NCI-H1694 (cell line): ENCODE results near the gene TERT.
"Not testable (repeated sequence)": the region's sequence is repeated elsewhere in the genome, so short reads cannot be mapped to it uniquely, and the experiment has no call there.

Source experiments
- DNase-seq: peaks from one replicate; lab custom pipeline; 2025; lab: John Stamatoyannopoulos, UW

The TERT gene

DNA sequence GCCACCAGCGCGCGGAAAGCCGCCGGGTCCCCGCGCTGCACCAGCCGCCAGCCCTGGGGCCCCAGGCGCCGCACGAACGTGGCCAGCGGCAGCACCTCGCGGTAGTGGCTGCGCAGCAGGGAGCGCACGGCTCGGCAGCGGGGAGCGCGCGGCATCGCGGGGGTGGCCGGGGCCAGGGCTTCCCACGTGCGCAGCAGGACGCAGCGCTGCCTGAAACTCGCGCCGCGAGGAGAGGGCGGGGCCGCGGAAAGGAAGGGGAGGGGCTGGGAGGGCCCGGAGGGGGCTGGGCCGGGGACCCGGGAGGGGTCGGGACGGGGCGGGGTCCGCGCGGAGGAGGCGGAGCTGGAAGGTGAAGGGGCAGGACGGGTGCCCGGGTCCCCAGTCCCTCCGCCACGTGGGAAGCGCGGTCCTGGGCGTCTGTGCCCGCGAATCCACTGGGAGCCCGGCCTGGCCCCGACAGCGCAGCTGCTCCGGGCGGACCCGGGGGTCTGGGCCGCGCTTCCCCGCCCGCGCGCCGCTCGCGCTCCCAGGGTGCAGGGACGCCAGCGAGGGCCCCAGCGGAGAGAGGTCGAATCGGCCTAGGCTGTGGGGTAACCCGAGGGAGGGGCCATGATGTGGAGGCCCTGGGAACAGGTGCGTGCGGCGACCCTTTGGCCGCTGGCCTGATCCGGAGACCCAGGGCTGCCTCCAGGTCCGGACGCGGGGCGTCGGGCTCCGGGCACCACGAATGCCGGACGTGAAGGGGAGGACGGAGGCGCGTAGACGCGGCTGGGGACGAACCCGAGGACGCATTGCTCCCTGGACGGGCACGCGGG, at the start of gene TERT:
TERT (minus strand) TSS at position 234 of the 815 bp plus-strand sequence; CDS start at position 155, 79 bp downstream.
- no peak for DNase-seq

DNA sequence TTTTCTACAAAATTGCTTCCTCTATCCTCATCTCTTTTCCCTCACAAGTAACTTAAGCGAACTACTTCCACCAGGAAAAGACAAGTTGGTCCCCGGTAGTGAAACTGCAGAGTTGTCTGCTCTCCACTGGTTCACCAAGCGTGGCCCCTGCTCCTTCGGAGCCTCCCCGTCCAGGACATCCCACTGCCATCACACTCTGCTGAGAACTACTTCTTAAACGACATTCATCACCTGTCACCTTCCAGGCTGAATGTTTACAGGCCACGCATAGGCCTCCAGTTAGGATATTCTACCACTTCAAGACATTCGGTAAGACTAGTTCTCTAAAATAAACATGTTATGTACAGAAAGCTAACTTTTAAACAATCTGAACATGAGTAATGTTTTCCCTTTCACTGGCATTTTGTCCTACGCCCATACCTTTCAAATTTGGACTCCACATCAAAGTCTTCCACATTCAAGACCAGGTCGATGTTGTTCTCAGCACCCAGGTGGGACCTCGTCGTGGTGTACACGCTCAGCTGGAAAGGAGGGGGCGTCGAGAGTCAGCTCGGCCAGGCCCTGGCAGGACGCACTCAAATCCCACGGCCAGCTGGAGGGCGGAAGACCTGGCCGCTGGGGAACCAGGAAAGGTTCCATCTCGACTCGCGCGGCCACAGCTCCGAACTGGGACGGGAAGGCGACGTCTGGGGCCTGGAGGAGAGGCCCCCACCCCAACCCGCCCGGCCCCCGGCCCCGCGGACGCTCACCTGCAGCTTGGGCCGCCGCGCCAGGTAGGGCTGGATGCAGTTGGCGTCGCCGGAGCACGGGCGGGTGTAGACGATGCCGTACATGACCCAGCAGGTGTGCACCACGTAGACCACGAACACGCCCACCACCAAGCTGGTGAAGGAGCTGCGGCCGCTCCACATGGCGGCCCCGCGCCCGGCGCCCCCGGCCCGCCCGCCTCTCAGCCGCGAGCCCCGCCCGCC, 49.3 kb upstream of the TERT start:
- no peak for DNase-seq

DNA sequence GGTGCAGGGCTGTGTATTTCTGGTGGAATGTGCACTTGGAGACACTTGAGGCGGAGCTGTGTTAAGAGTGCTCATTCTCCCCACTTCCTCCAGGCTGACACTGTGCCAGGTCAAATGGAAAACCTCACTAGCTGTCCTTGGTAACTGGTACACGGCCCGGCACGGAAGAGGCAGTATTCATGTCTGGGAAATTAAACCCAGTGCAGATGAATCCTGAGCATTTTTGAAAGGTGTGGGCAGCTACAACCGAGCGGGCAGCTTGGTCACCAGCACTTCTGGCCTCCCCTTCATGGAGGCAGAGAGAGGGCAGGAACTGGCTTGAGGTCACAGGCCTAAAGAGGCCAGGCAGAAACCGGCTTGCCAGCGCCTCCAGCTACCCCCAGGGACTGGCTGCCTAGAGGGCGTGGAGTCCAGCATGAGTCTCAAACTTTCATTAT, 48.5 kb upstream of the TERT start:
- no peak for DNase-seq

DNA sequence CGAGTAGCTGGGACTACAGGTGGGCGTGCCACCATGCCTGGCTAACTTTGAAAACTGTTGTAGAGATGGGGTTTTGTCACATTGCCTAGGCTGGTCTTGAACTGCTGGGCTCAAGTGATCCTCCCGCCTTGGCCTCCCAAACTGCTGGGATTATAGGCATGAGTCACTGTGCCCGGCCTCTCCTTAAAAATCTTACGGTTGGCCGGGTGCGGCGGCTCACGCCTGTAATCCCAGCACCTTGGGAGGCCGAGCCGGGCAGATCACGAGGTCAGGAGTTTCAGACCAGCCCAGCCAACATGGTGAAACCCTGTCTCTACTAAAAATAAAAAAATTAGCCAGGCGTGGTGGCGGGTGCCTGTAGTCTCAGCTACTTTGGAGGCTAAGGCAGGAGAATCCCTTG, 47.8 kb upstream of the TERT start:
- DNase-seq = not testable (repeated sequence)

DNA sequence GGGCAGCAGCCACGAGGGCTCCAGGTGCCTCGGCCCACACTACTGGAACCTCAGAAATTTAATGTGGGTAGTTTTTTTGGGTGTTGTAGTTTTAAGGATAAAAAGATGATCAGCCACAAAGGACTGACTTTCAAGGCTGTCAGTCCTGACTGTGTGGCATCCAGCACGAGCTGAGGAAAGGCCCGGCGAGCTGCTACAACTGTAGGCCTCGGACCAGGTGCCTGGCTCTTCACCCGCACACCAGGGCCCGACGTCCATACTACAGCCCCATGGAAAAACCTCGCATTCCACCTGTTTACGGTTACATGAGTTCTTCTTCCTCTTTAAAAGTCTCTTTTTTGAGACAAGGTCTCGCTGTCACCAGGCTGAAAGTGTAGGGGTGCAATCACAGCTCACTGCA, 47.4 kb upstream of the TERT start:
- no peak for DNase-seq

DNA sequence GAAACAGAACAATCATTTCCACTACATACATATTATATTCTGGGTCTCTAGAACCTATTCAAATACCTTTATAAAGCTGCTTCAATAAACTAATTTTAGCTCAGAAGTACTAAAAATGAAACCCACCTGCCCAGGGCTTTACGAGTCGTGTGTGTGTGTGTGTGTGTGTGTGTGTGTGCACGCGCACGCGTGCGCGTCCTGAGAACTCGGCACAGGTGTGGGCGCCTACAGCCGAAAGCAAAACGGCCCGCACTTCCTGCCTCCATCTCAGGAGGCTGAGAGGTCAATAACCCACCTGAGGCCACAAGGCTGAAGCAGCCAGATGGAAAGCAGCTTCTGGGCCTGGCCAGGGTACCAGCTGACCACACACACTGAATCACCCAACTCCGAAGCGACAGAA, 47.0 kb upstream of the TERT start:
- DNase-seq = no peak

DNA sequence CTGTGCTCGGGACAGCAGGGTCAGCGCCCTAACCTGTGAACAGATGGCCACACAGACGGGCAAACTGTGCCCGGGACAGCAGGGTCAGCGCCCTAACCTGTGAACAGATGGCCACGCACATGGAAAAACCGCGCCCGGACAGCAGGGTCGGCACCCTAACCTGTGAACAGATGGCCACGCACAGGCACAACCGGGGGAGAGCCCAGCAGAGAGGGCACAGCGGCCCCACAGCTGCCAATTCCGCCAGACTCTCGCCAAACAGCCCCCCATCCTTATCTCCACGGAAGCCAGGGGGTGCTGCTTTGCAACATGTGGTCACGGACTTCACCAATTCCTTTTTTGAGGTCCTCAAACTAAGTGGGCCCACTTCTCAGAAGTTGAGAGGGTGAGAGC, 44.9 kb upstream of the TERT start:
- not testable (repeated sequence) for DNase-seq

DNA sequence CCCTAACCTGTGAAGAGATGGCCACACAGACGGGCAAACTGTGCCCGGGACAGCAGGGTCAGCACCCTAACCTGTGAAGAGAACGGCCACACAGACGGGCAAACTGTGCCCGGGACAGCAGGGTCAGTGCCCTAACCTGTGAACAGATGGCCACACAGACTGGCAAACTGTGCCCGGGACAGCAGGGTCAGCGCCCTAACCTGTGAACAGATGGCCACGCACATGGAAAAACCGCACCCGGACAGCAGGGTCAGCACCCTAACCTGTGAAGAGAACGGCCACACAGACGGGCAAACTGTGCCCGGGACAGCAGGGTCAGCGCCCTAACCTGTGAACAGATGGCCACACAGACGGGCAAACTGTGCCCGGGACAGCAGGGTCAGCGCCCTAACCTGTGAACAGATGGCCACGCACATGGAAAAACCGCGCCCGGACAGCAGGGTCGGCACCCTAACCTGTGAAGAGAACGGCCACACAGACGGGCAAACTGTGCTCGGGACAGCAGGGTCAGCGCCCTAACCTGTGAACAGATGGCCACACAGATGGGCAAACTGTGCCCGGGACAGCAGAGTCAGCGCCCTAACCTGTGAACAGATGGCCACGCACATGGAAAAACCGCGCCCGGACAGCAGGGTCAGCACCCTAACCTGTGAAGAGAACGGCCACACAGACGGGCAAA, 44.4 kb upstream of the TERT start:
- not testable (repeated sequence) for DNase-seq

DNA sequence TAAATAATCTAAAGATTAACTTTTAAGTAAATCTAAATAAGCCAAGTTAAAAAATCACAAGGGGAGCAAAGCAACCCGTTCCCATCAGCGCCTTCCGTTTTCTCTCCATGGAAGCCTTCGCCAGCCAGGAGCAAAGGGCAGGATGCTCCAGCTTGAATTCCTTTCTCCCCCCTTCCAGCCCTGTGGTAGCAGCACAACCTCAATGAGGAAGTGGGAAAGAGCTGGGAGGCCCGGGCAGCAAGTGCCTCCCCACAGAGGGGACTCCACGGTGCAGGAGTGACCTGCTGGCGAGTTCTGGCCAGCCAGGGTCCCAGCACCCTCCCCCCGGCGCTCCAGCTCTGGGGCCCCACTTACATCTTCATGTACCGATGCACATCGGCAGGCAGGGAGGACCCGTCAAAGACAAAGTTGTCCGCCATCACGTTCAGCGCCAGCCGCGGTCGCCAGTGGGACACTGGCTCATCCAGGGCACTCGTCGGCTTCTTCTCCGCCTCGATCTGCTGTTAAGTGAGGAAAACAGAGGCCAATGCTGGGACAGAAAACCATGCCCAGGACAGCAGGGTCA, 43.7 kb upstream of the TERT start:
- no peak for DNase-seq

DNA sequence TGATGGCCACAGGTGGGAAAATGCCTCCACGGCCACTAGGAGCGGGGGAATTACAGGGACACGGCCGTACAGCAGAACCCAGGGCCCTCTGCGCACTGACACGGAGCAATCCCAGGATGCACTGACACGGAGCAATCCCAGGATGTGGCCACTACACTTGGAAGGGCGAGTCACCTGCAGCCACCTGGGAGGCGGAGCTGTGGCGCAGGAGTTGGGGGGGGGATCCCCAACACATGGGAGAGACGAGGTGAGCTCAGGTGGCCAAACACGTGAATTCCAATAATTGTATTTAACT, 43.3 kb upstream of the TERT start:
- DNase-seq = no peak

DNA sequence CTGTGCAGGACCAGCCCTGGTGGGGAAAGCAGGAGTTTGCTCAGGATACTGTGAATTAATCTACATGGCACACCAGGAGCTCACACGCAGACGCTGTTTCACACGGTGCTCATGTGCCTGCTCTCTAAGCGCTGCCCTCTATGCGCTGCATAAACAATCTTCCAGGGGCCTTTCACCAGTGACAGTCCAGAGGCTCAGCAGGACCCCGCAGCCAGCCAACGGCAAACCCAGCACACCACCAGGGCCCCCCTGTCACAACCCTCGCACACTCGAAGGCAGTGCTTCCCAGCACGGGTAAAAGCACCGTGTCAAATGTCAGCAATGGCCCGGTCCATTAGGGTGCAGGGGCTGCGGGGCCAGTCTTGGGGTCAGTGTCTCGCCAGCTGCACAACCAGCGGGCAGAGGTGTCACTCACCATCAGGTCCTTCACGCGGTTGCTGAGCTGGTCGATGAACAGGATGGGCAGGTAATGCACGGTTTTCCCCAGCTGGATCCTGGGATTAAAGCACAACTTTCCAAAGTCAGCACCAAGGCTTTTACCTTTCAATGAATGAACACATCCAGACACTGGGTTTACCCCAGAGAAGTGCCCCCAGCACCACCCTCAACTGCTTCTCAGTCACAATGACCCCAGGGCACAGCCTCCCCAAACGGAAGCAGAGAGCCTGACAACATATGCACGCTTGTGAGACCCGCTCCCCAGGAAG, 42.8 kb upstream of the TERT start:
- no peak for DNase-seq

DNA sequence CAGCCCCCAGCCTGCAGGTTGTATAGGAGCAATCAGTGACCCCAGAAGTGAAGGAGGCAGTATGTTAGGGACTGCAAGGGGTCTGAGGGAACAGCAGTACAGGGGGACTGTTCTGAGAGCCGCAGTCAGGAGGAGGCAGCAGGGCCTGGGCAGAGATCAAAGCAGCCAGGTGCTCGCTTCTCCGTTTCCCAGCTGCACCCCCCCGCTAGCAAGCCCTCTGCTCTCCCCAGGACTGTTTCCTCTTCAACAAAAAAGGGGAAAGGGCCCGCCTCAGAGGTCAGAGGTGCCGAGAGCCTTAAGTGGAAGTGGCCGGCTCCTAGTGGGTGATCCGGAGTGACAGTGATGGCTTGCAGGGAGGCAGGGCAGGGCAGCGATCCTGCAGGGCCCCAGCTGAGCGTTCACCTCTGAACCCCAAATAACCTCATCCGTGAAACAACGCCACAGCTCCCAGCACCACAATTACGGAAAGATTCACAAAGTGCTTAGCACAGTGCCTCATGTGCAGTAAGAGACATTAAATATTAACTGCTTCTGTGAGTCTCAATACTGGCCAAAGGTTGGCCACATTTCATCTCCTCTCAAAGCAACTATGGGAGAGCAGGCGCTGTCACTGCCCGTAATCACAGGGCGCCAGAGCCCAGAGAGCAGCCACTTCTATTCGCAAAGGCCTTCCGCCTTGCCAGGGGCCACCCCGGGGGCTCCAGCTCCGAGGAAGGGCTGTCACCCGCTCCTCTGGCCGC, 42.1 kb upstream of the TERT start:
- no peak for DNase-seq

DNA sequence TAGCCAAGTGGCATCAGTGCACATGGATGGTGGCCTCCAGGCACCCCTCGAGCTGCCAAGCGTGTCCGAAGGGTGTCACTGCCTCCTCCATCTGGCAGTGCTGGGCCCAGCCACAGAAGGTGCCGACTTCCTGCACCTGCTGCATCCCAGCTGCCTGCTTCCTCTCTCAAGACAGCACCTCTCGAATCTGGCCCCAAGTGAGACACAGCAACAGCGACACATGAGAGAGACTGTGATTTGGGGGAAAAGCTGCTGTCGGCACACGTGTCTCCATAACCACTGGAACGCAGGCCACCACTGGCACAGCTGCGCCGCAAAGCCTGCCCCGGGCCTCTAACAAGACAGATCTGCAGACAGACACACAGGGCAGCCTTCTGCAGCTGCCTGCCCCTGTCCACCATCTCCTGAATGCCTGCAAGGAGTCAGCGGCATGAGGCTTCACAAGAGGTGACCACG, 41.3 kb upstream of the TERT start:
- DNase-seq = no peak

DNA sequence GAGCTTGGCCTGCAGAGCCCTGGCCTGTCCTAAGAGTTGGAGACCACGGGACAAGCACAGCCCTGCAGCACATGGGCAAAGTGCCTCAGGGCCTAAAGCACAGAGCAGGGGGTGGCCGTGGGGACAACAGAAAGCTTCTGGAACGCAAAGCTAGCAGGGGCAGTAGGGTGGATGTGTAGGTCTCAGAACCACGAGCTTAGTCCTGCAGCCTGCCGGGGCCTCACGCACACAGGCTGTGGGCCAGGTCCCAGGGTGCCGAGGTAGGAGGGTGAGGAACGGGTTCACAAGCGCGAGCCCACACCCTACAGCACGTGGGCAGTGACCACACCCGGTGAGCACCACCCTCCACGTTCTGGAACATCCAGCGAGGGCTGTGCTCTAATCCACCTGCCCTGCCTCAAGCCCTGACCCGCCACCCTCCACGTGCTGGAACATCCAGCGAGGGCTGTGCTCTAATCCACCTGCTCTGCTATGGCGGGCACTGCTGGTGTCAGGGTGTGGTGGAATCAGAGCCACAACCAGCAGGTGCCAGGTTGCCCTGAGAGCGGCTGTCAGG, 40.8 kb upstream of the TERT start:
- DNase-seq = no peak

DNA sequence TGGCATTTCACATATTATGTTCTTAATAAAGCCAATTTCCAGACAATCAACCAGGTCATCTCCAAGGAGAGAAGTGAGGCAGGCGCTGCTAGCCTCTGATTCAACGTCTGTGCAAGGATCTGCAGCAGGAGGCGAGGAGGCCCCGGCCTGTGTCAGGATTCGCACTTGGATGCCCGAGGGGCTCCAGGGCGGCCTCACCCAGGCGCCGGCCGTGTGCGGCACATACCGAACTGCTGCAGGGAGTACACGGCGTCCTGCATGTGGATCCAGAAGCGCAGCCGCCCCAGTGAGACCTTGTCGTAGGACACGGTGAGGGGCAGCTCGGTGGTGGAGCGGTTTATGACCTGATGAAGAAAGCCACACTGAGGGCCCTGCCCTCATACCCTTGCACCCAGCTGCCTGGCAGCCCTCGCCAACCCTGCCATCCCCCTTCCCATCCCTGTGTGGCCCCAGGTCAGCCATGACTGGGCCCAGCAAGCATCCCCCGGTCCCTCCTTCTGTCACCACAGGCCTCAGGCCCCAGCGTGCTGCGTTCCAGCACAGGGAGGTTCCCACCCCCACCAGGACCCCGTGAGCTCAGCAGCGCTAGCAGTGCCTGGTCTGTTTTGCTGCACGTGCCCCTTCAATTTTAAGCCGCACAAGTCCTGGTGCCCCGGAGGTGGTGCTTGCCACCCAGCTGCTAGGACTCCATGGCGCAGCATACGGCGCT, 40.1 kb upstream of the TERT start:
- no peak for DNase-seq

DNA sequence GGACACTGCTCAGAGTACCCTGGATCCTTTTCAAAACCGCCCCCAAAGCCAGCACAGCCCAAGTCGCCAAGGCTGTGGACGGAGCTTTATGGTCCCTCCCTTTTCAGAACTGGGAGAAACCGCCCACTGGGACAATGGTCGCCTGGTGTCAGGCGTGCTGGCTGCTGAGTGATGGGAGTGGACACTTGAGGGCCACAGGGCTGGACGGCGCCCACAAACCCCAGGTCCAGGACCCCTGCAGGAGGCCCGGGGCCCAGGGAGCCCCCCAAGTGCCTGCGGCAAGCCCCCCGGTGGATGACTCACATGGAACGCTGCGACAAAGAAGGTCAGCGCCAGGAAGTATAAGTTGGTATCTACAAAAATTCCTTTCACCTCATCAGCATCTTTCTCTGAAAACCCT, 39.1 kb upstream of the TERT start:
- no peak for DNase-seq

DNA sequence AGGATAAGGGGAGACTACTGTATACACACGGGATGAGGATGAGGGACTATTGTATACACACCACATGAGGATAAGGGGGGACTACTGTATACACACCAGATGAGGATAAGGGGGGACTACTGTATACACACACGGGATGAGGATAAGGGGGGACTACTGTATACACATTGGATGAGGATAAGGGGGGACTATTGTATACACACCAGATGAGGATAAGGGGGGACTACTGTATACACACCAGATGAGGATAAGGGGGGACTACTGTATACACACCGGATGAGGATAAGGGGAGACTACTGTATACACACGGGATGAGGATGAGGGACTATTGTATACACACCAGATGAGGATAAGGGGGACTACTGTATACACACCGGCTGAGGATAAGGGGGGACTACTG, 38.4 kb upstream of the TERT start:
- DNase-seq = not testable (repeated sequence)

DNA sequence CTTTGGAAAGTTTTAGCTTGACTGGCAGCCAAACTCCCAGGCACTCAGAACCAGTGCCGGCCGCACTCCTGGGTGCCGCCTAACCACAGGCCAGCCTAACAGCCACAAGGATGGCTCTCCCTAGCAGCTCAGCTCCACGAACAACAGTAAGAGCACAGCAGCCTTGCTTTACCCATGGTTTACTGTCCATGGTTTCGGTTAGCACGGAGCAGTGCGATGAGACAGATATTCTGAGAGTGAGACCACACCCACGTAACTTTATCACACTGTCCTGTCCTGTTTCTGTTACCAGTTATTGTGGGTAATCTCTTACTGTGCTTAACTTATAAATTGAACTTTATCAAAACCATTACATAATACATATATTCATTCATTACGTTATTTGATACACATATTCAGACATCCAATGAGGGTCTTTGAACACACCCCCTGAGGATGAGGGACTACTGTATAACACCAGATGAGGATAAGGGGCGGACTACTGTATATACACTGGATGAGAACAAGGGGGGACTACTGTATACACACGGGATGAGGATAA, 37.7 kb upstream of the TERT start:
- DNase-seq = no peak

DNA sequence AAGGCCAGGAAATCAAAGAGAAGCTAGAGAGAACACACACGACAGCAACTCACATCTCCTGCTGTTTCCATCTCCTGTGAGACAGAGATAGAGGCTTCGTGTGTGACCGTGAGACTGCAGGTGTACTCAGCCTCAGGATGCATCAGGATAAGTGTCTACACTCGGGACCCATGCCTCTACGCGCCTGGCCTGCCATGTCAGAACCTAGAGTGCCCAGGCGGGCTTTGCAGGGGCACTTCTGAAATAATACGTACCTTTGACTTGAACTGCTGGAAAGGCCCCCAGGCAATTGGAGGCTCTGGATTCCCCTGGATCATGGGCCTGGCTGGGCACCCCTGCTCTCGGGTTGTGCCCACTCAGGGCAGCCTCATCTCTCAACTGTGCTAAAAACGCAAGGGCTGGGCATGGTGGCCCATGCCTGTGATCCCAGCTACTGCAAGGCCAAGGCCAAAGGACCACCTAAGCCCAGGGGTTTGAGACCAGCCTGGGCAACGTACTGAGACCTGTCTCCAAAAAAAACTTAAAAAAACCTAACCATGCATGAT, 37.1 kb upstream of the TERT start:
- no peak for DNase-seq
